ENCODE data around the gene TTC33.

DNA sequence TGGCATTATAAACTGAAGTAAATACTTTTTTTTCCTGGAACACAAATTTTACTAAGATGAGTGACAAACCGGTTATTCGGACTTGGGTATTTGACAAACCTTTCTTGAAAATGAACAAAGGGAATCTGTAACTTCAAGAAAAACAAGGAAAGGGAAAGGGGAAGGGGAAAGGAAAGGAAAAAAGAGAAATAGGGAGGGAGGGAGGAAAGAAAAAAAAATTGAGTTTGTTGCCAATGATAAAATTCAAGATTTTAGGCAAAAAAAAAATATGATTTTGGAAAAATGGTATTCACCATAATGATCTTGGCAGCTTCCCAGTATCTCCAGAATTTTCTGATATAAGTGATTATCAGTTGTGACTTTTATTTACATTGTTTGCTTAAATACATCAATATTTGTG lies 1.6 kb upstream of the TTC33 start:
- no peak for TF ChIP-seq CTCF (IDR thresholded peaks at IDR 0.05)
- no peak for TF ChIP-seq EZH2 (IDR thresholded peaks at IDR 0.05)
